C1 segment of cervical spinal cord (tissue), 14 donors: ENCODE measurements around the gene FBXO11.

Experiments used
- DNase-seq, 14 donors: peaks; one replicate each; lab custom pipeline; 2025; lab: John Stamatoyannopoulos, UW

The FBXO11 gene

GRCh38 chr2:47850198-47850597 lies 56.1 kb downstream of the FBXO11 start:
- no peak for DNase-seq

GRCh38 chr2:47849368-47849767 lies 56.9 kb downstream of the FBXO11 start:
- DNase-seq: no peak

DNA sequence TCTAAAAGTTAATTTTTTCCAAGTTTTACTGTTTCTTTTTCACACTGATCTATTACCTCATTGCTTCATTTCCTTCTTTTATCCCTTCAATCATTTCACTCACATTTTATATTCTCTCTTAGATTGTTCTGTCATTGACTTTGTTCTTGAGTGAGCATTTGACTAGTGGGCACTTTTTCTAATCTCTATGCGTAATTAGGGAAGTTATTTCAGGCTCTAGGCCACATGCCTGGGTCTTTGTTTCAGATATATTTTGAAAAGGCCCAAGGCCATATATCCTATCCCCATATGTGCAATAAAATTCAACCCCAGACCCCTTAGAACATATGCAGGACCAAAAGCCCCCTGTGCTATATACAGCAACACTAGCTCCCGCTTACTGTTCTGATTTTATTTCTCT lies 62.1 kb downstream of the FBXO11 start:
- DNase-seq: no peak

DNA sequence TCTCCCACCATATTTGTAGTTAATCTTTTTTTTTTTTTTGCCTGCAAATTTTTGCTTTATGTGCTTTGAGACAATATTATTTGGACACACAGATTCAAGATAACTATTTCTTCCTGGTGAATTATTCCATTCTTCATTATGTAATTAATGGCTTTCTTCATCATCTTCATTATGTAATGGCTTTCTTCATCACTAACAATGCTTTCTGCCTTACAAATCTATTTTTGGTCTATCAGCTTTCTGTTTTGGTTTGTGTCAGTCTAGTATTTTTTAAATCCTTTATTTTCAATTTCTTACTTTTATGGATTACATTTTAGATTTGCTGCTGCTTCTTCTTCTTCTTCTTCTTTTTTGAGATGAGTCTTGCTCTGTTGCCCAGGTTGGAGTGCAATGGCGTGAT lies 62.9 kb downstream of the FBXO11 start:
- no peak for DNase-seq

DNA sequence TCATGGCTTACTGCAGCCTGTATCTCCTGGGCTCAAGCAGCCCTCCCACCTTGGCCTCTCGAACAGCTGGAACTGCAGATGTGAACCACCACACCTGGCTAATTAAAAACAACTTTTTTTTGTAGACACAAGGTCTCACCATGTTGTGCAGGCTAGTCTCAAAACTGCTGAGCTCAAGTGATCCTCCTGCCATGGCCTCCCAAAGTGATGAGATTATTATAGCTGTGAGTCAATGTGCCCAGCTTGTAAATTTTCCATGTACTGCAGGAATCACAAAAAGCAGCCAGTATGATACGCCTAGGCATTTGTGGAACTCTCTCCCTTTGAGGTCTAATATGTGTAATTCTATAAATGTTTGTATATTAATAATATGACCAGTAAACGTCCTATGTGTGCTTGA lies 63.5 kb downstream of the FBXO11 start:
- DNase-seq: no peak

DNA sequence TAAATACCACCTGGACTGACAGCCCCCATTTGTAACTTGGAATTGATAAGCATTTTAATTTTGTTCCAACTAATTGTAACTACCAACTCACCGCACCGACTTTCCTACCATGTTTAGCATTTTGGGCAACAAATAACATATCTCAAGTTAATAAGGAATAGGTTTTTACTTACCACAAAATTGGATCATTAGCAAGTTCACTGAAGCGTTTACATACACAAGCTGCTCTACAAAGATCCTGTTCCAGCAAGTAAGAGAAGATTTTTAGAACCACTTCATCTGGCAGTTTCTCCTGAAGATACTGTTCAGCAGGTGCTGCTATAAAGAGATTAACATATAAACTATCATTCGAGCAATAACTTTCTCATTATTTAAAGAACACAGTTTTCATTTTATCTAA lies 67.6 kb downstream of the FBXO11 start:
- DNase-seq: no peak

DNA sequence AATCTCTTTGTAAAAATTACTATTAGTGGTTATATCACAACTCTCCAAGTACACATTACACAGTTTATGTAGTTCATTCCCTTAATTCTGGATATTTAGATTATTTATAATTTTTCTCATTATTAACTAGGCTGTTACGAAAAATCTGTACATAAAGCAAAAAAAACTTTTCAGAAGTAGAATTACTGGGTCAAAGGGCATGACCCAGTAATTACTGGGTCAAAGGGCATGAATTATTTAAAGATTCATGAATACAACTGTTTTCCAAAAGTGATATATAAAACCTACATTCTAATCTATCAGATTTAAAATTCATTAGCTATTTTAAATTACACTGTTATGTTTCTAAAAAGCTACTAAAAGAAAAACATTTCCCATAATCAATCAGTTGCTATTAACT lies 68.0 kb downstream of the FBXO11 start:
- no peak for DNase-seq

GRCh38 chr2:47833516-47833968 lies 72.8 kb downstream of the FBXO11 start:
- DNase-seq: no peak

GRCh38 chr2:47822518-47822917 lies 83.8 kb downstream of the FBXO11 start:
- no peak for DNase-seq

DNA sequence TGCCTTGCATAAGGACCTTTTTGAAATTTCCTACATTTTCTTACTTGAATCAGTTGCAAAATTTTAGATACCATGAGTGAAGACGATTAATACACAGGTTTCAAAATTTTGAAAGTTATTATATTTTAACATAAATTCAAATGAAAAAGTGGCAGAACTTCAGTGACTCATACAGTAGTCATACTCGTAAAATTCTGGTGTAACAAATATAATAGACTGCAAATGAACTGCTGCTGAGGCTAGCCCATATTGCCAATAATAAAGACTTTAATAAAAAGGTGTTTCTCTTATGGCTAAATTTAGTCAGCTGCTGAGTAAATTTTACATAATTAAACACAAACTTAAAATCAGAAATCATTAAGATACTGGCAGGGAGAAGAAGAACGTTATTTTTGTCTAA lies 86.5 kb downstream of the FBXO11 start:
- DNase-seq: no peak

DNA sequence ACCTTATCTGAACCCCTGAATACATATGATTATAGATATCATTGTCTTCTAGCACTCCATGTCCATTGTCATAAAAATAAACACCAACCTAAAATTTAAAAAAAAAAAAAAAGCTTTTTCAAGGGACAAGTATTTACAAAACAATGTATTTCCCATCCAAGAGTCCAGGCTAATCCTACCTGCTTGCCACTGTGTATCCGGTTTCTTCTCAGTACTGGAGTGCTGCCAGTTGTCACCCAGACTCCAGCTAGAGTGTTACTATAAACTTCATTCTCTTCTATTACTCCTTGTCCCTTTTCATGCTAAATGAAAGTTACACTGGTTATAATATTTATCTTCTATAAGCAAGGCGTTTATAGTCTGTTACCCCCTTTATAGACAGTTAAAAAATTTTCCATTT lies 87.5 kb downstream of the FBXO11 start:
- DNase-seq: no peak

DNA sequence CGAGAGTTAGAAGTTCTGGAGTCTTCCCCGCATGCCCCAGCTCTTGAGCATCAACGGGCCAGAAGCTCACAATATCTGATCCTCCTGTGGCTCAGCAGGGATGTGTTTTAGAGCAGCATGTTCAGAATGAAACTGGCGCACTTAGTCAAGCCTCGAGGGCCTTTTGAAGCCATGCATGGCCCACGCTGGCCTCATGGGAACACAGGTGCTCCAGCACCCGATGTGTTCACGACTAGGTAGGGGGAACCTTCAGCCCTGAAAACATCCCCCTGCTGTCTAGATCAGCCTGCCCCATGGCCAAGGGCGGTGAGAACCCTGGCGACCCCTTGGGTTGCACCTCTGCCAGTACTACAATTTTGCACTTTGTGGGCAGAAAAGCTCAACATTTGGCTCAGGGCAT lies 90.5 kb downstream of the FBXO11 start:
- DNase-seq: no peak

- DNase-seq: no peak
Observed at GRCh38 chr2:47811668-47812067, 94.6 kb downstream of the FBXO11 start.

GRCh38 chr2:47810850-47811249 lies 95.4 kb downstream of the FBXO11 start:
- DNase-seq: no peak

GRCh38 chr2:47809903-47810302 lies 96.4 kb downstream of the FBXO11 start:
- DNase-seq: no peak

DNA sequence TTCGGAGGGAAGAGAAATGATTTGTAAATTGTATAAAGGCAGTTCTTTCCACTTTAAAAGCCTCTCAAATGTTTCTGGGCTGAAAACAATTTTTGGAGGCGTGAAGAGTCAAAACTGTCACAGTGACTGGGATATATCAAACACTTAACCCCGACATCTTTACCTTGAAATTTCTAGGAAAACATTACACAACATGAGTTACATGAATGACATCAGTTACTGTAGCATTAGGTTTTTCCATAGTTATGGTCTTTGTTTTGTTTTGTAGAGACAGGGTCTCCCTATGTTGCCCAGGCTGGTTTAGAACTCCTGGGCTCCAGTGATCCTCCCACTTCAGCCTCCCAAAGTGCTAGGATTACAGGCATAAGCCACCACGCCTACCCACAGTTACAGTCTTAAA lies 97.7 kb downstream of the FBXO11 start:
- no peak for DNase-seq

GRCh38 chr2:47805850-47806249 lies 100.4 kb downstream of the FBXO11 start:
- no peak for DNase-seq

DNA sequence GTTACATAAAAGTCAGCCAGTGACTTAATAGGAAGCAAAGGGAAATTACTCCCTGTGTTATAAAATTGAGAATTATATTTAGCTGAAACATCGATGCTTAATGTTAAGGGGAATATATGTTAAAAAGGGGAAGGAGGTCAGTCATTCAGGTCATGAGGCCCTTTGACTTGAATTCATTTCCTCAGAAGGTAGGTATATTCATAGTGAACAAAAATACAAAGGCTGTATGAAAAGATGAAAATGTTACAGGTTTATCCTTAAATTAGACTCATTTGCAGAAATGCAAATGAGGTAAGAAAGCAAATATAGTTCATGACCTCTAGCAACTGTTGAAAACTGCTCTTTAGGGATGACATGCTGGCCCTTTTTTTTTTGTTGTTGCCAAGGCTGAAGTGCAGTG lies 102.5 kb downstream of the FBXO11 start:
- DNase-seq: no peak

- DNase-seq: no peak
Observed at GRCh38 chr2:47803363-47803762, 102.9 kb downstream of the FBXO11 start.

DNA sequence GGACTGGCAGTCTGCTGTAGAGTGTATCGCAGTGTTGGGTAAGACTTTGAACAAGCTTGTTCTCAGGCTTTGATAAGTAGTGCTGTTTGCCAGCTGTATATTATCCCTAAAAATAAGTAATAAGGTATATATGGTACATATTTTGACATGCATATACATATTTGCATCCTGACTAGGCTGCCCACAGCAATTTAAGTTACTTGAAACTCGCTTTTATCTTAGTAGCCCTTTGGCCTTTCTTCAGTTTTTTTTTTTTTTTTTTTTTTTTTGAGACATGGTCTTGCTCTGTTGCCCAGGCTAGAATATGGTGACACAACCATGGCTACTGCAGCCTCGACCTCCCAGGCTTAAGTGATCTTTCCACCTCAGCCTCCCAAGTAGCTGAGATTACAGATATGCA lies 105.2 kb downstream of the FBXO11 start:
- no peak for DNase-seq

DNA sequence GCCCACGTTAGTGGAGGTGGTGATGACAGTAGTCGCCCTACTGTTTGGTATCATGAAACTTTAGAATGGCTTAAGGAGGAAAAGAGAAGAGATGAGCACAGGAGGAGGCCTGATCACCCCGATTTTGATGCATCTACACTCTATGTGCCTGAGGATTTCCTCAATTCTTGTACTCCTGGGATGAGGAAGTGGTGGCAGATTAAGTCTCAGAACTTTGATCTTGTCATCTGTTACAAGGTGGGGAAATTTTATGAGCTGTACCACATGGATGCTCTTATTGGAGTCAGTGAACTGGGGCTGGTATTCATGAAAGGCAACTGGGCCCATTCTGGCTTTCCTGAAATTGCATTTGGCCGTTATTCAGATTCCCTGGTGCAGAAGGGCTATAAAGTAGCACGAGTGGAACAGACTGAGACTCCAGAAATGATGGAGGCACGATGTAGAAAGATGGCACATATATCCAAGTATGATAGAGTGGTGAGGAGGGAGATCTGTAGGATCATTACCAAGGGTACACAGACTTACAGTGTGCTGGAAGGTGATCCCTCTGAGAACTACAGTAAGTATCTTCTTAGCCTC lies 107.2 kb downstream of the FBXO11 start:
- DNase-seq: no peak

DNA sequence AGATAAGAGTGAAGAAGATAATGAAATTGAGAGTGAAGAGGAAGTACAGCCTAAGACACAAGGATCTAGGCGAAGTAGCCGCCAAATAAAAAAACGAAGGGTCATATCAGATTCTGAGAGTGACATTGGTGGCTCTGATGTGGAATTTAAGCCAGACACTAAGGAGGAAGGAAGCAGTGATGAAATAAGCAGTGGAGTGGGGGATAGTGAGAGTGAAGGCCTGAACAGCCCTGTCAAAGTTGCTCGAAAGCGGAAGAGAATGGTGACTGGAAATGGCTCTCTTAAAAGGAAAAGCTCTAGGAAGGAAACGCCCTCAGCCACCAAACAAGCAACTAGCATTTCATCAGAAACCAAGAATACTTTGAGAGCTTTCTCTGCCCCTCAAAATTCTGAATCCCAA lies 107.7 kb downstream of the FBXO11 start:
- no peak for DNase-seq

DNA sequence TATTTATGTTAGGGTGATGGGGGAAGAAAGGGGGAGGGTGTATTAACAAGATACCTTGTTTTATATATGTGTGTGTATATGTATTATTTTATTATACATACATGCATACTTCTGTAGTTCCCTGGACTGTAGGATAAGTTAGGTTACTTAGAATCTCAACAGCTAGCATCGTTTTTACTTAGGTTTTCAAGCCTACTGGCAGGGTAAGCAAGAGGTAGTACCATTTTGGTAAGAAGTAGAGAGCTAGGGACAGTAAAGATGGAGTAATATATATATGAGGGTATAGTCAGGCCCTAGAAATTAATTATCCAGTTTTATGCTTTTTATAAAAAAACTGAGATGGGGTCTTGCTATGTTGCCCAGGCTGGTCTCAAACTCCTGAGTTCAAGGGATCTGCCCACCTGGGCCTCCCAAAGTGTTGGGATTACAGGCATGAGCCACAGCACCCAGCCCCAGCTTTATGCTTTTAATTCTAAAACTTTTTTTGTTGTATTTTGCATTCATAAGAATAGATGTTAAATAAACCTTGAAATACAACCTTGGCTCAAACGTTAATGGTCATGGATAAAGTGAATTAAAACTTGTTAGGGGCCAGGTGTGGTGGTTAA lies 110.1 kb downstream of the FBXO11 start:
- DNase-seq: no peak

- peak in 2 of 14 donors; percentile 13 to 14 for DNase-seq
Observed at GRCh38 chr2:47785986-47786385, 120.3 kb downstream of the FBXO11 start.
